Right atrium auricular region (tissue), 2 donors: ENCODE data around the gene CUX1. TPM values are rescaled to one million over a fixed set of nuclear protein-coding genes. Genes with fewer than 3 reads are reported as not detected.

Experiments used
- DNase-seq: peaks from one replicate; pipeline ENCODE4 v3.0.0-alpha.2; 2019; ENCODE audit warnings: low spot score
- H3K27ac ChIP-seq, 2 donors: fragments of 200-600 bp; sonication (generic); 1 replicate in 1 of 2; 2 replicates in 1 of 2; pipeline ENCODE4 v1.5.1; 2016 to 2019
- H3K27me3 ChIP-seq, 2 donors: fragments of 200-600 bp; sonication (generic); one replicate each; pipeline versions ENCODE4 v1.5.1 to v1.6.0; 2017 to 2019
- H3K36me3 ChIP-seq: fragments of 200-600 bp; sonication (generic); one replicate; pipeline ENCODE4 v1.5.1; 2016
- H3K4me1 ChIP-seq, 2 donors: fragments of 200-600 bp; sonication (generic); one replicate each; pipeline versions ENCODE4 v1.5.1 to v1.6.0; 2017 to 2019
- H3K4me3 ChIP-seq, 2 donors: fragments of 200-600 bp; sonication (generic); 1 replicate in 1 of 2; 2 replicates in 1 of 2; pipeline ENCODE4 v1.5.1; 2017 to 2019; ENCODE audit warnings: mild to moderate bottlenecking in 1 of 2, moderate library complexity in 1 of 2
- H3K9me3 ChIP-seq, 2 donors: fragments of 200-600 bp; sonication (generic); one replicate each; pipeline ENCODE4 v1.5.1; 2019
- CTCF ChIP-seq, 2 donors: fragments of 200-600 bp; sonication (generic); IDR thresholded peaks; one replicate each; pipeline ENCODE4 v1.5.1; 2019; ENCODE audit warnings: antibody characterized with exemption in 2 of 2
- total RNA-seq, 2 donors: library from RNA; depleted of rRNA; stranded (reverse); fragments of >200 nt; gene quantifications; one replicate each; pipeline ENCODE4 v1.1.0, GENCODE V29; 2016

The CUX1 gene
- total RNA-seq, 2 donors from 2014 or later: 71.1 to 94.4 TPM

- no peaks in the 10 kb centered on the region for H3K36me3 ChIP-seq
- H3K27ac ChIP-seq: no peak overlapping the region
- peaks cover 0 to 17% of the 10 kb centered on the region in 2 donors for H3K4me1 ChIP-seq
- H3K4me3 ChIP-seq: no peak overlapping the region
- H3K9me3 ChIP-seq: no peaks in the 10 kb centered on the region
- TF ChIP-seq CTCF (IDR thresholded peaks at IDR 0.05): no peak
- H3K27me3 ChIP-seq: no peaks in the 10 kb centered on the region
- no peak for DNase-seq
Observed at GRCh38 chr7:102000123-102000522, 182.7 kb downstream of the CUX1 start.

DNA sequence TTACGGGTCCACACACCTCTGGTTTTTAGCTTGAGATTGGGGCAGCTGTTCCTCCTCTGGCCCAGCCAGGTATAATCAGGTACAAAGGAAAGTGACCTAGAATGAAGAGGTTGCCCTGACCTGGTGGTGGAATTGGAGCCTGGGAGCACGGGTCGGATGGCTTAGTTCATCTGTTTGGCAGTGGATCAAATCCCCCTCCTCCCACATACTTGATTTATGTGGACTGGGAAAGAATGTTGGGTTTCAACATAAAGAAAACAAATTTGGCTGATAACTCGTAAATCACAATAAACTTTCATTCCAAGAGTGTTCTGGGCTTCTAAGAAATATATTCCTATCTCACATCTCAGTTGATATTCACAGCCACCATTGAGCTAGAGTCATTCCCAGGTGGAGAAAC is 186.8 kb downstream of the CUX1 start:
- no peaks in the 10 kb centered on the region for H3K27me3 ChIP-seq
- no peaks in the 10 kb centered on the region for H3K9me3 ChIP-seq
- no peak for DNase-seq
- no peak overlapping the region for H3K27ac ChIP-seq
- no peak for TF ChIP-seq CTCF (IDR thresholded peaks at IDR 0.05)
- H3K4me3 ChIP-seq: no peak overlapping the region
- peaks cover 0 to 6% of the 10 kb centered on the region in 2 donors for H3K4me1 ChIP-seq
- H3K36me3 ChIP-seq: no peaks in the 10 kb centered on the region

GRCh38 chr7:102004848-102005247 is 187.4 kb downstream of the CUX1 start:
- no peak for TF ChIP-seq CTCF (IDR thresholded peaks at IDR 0.05)
- DNase-seq: no peak
- H3K9me3 ChIP-seq: no peaks in the 10 kb centered on the region
- peaks cover 0 to 3% of the 10 kb centered on the region in 2 donors for H3K4me1 ChIP-seq
- H3K4me3 ChIP-seq: no peak overlapping the region
- no peaks in the 10 kb centered on the region for H3K36me3 ChIP-seq
- no peak overlapping the region for H3K27ac ChIP-seq
- H3K27me3 ChIP-seq: no peaks in the 10 kb centered on the region

- Histone ChIP-seq H3K36me3 (no peaks in the 10 kb centered on the region), H3K9me3 (no peaks in the 10 kb centered on the region), H3K27me3 (no peaks in the 10 kb centered on the region), H3K4me3 (no peak overlapping the region), H3K4me1 (no peaks in the 10 kb centered on the region), H3K27ac (no peak overlapping the region)
- no peak for TF ChIP-seq CTCF (IDR thresholded peaks at IDR 0.05)
- DNase-seq: no peak
Observed at GRCh38 chr7:102005933-102006480, 188.6 kb downstream of the CUX1 start.

GRCh38 chr7:102006695-102007094 is 189.3 kb downstream of the CUX1 start:
- DNase-seq: no peak
- no peaks in the 10 kb centered on the region for H3K27me3 ChIP-seq
- no peak overlapping the region for H3K27ac ChIP-seq
- H3K4me1 ChIP-seq: no peaks in the 10 kb centered on the region
- no peaks in the 10 kb centered on the region for H3K36me3 ChIP-seq
- H3K4me3 ChIP-seq: no peak overlapping the region
- TF ChIP-seq CTCF (IDR thresholded peaks at IDR 0.05): no peak
- no peaks in the 10 kb centered on the region for H3K9me3 ChIP-seq
